GM12865 (cell line): ENCODE data around the gene GSN.
A peak's percentile ranks its signal among the peaks of the same experiment; 100 is the strongest.

Source experiments
- DNase-seq: peaks from one replicate; pipeline ENCODE4 v3.0.0; 2010; ENCODE audit warnings: low read depth
- H3K4me3 ChIP-seq: 2 replicates; pipeline ENCODE4 v1.5.1; 2011; ENCODE audit warnings: mild to moderate bottlenecking, low read depth, low read length, control low read depth
- TF ChIP-seq, protein P1 (sequence below): IDR thresholded peaks from 2 replicates; pipeline ENCODE4 v1.5.1; 2011; ENCODE audit warnings: low read length, control low read depth, low read depth, inconsistent platforms; ENCODE audit not compliant: insufficient read depth; ENCODE audit errors: missing control alignments

The GSN gene

DNA sequence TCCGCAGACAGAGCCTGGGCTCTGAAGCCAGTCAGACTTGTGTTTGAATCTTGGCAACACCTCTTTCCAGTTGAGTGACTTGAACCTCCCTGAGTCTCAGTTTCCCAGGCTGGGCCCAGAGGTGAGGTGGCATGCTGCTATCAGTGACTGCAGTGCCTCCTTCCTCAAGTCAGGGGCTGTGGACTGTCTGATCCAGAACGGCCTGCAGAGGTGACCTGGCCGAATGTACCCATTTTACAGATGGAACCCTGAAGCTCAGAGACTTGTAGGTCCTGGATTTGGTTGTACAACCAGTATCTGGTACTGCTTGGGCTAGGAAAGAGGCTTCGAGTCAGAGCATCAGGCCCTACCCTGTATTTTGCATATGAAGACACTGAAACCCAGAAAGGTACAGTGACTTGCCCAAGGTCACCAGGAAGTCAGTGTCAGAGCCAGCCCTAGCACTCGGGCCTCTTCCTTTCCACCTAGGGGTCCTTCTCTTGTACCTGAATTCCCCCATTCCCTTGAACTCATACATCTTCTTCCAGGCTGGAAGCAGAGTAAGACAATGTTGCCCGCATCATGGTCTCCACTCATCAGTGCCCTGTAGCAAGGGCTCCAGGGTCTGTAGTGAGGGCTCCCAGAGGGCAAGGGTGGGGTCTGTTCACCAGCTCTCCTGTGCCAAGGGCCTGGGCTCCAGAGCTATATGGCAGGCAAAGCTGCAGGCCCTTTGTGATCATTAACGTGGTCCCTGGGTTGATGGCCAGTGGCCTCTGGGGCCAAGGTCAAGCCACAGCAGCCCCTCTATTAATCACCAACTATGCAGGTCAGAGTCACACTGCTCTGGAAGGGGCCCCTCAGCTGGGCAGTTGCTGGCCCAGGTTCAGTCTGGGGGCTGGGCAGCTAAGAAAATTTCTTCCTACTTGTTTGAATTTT lies 28.5 kb downstream of the GSN start:
- TF ChIP-seq, protein P1, sequence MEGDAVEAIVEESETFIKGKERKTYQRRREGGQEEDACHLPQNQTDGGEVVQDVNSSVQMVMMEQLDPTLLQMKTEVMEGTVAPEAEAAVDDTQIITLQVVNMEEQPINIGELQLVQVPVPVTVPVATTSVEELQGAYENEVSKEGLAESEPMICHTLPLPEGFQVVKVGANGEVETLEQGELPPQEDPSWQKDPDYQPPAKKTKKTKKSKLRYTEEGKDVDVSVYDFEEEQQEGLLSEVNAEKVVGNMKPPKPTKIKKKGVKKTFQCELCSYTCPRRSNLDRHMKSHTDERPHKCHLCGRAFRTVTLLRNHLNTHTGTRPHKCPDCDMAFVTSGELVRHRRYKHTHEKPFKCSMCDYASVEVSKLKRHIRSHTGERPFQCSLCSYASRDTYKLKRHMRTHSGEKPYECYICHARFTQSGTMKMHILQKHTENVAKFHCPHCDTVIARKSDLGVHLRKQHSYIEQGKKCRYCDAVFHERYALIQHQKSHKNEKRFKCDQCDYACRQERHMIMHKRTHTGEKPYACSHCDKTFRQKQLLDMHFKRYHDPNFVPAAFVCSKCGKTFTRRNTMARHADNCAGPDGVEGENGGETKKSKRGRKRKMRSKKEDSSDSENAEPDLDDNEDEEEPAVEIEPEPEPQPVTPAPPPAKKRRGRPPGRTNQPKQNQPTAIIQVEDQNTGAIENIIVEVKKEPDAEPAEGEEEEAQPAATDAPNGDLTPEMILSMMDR: no peak
- peak; percentile 26 for DNase-seq
- H3K4me3 ChIP-seq: no peak overlapping the region

DNA sequence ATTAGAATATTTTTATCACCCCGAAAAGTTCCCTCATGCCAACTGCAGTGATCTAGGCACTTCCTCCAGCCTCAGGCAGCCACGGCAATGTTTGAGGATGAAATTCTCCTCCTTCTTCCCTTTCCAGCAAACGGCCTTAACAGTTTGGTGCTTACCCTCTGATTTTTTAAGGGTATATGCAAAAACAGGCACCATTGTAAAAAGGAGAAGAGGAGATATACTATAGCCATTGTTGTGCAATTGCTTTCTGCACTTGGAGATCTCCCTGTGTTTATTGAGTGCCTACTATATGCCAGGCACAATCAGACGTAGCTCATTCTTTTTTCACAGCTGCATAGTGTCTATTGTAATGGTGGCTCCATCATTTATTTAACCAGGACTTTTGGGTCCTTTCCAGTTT lies 29.4 kb downstream of the GSN start:
- TF ChIP-seq, protein P1: no peak
- no peak overlapping the region for H3K4me3 ChIP-seq
- no peak for DNase-seq

DNA sequence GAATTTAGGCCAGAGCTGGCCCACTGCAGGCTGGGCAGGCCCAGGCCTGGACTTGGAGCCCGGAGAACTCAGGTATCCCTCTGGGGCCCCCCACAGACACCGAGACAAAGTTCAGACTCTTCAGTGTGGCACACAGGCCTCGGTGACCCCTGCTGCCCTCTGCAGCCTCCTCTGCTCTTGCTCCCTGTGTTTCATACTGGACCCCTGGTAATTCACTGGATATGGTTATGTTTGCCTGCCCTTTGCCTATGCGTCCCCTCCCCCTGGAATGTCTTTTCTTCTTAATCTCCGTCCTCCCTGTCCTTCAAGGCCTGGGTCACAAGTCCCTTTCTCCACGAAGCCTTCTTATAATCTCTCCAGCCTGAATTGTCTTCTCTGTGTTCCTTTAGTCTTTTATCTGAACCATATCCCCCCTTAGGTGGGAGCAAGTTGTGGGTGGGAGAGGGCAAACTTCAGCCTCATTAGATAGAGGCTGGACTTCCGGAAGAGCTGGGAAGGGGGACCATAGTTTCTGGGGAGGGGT lies 30.1 kb downstream of the GSN start:
- TF ChIP-seq, protein P1: no peak
- no peak overlapping the region for H3K4me3 ChIP-seq
- no peak for DNase-seq

DNA sequence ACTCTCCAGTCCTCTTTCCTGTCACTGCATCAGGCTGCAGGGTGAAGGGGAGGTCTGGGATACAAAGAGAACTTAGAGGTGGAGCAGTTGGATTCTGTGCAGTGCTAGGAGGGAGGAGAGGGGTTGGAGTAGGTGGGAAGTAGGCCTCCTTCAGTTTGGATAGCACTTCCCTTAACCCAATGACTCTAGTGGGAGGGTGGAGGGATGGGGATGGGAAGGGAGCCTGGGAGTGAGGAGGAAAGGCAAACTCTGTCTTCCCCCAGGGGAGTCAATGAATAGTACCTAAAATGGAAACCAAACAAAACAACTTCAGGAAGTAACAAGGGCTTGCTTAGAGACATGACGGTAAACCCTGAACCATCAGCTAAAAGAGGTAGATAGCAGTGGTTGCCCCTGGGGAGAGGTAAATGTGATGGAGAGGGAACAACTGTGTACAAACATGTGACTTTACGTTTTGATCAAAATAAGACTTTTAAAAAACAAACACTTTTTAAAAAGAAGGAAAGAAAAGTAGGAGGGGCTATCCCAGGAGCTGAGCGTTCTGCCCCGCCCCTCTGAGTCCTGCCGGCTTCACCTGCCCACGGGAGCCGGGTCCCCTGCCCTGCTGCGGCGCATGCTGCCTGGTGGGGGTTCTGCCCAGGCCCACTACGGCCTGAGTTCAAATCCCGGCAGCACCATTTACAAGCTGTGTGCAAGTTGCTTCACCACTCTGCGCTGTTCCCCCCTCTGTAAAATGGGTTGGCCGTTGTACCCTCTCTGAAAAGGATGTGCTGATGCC lies 30.9 kb downstream of the GSN start:
- no peak overlapping the region; the same call in 1 of the 2 replicates for H3K4me3 ChIP-seq
- TF ChIP-seq, protein P1: no peak

DNA sequence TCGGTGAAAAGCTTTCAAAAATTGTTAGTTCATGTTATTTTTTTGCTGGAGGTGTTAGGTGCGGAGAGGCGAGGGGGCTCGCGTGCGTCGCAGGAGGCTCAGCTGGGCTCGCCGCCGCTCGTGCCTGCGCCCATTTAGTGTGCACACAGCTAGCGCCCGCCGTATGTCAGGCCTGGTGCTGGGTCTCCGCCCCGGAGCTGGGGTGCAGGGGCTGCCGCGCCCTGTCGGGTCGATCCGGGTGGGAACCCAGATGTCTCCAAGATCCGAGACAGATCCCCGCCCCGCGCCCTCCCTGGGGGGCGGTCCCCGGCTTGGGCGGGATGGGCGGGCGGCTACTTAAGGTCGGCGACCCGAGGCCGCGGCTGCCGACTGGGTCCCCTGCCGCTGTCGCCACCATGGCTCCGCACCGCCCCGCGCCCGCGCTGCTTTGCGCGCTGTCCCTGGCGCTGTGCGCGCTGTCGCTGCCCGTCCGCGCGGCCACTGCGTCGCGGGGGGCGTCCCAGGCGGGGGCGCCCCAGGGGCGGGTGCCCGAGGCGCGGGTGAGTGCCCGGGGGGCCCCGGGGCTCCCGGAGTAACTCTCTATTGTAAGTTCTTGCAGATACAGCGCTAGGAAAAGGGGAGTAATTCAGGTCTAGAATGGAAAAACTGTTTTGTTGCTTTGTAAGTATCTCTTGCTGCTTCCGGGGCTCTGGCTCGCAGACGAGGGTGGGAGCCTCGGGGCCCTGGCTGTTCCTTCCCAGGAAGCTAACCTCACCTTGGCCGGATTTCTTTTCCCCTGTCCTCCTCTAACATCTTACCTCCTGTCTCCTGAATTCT lies 31.7 kb downstream of the GSN start:
- DNase-seq: no peak
- peak overlapping the region; percentile 19 for H3K4me3 ChIP-seq
- TF ChIP-seq, protein P1: no peak

More for the DNA sequence above, 30.9 kb downstream of the GSN start:
- DNase-seq: no peak
